ENCODE data around the gene CLASP1.
"Not testable (repeated sequence)": the region's sequence is repeated elsewhere in the genome, so short reads cannot be mapped to it uniquely, and the experiment has no call there.

Gene CLASP1

DNA sequence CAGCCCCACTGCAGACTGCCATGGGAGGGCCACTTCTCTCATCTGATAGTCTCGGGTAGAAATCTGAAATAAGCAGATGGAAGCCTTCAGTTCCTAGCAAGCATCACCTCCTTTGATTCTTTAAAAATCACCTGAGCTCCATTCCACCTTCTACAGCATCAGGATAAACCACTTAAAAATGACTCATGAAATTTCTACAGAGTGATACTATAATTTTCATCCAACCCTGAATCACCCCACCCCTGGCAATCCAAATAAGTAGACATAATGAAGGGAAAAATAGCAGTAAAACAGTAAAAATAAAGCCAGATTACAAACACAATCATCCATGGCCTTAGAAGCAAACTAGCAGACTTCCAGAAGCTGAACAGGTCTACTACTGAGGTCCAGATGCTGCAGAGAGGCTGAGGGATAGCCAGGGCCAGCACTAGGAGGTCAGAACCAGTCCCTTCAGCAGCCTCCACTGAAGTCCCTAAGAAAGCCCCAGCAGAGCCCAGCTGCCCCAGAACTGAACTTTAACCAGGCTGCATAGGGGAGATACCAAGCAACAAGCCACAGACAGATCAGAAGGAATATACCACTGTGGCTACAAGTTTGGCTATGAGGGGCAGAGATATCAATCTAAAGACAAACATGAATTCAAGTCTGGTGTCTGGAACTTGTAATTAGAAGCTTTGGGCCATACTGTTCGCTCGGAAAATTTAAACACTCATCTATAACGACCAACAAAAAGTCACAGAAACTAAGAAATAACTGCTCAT is 173.3 kb downstream of the CLASP1 start:
- DNase-seq (ENCODE audit: low read depth in 2 of 2) = no peak

DNA sequence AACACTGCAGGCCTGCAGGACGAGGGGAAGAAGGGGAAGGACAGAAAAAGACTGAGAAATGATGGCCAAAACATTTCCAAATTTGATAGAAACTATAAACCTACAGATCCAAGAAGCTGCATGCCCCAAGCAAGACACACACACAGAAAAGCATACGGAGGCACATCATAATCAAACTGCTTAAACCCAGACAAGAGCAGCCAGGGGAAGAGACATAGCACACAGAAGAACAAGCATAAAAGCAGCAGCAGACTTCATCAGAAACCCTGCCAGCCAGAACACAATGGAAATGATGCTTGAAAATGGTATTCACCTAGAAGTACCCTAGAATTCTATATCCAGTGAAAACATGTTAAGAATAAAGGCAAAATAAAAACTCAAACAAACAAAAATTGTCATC is 175.8 kb downstream of the CLASP1 start:
- DNase-seq (ENCODE audit: low read depth in 2 of 2) = no peak

DNA sequence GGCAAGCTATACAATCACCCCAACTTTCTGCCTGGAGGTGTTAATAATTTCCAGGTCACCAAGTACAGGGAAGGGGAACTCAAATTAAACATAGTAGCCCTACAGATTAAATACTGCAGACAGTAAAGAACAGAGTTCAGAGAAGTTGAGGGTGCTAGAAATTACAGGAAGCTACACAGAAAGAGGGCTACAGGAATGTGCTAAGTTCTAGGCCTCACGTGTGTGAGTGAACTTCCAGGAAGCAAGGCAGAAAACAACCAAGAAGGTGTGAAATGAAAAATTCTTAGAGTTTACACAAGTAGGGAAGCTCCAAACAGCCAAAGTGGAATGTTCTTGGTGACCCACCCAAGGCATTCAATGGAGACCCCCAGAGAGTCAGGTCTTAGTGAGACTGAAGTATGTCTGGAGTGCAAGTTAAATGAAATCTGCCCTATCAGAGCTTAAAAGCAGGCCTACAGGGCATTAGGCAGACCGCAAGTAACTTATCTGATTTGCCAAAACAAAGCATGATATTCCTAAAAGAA is 176.7 kb downstream of the CLASP1 start:
- DNase-seq (ENCODE audit: low read depth in 2 of 2) = no peak

DNA sequence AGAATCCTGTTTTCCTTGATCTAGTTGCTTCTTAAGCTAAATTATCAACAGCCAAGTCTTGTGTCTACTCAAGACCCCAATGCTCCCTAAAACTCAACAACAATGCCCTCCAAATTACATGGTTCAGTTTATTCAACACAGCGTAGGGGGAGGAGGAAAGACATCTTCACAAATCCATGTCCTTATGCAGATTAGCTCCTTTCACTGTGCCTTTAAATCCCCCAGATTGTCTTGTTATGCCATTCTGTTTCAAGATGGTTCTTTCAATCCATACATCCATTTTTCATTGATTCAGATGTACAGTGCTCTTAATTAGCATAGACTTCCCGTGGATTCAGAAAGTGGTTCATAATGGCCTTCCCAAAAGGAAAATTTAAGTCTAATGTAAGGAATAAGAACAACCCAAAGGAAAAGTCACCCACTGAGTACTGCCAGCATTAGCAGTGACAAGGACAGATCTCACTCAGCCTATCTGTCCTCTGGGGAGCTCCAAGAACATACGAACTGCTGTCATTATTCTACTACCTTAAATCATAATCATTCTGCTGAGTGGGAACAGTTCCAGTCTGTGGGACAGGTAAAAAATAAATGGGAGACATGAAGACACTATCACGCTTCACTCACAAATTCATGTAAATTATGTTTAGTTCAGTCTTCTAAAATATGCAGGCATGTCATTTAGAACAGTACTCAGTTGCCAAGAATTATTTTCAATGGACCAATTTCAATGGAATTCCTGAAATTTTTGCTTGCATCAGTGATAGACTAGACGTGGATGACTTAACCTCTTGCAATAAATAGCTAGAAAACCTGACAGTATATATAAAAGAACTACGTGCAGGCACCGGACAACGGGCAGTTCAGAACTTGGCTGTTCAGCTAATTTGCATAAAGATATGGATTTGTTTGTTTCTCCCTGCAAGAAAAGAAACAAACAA is 177.5 kb downstream of the CLASP1 start:
- no peak for DNase-seq (ENCODE audit: low read depth in 2 of 2)

DNA sequence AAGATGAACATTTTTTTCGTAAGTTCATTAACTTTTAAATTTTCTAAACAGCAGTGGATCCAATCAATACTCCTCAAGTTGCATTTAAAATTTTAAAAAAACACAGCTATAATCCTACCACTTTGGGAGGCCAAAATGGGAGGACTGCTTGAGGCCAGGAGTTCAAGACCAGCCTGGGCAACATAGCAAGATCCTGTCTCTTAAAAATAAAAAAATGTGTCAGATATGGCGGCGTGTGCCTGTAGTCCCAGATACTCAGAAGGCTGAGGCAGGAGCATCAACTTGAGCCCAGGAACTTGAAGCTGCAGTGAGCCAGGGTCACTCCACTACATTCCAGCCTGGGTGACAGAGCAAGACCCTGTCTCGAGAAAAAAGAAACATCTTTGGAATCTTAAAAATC is 178.3 kb downstream of the CLASP1 start:
- no peak for DNase-seq (ENCODE audit: low read depth in 2 of 2)

DNA sequence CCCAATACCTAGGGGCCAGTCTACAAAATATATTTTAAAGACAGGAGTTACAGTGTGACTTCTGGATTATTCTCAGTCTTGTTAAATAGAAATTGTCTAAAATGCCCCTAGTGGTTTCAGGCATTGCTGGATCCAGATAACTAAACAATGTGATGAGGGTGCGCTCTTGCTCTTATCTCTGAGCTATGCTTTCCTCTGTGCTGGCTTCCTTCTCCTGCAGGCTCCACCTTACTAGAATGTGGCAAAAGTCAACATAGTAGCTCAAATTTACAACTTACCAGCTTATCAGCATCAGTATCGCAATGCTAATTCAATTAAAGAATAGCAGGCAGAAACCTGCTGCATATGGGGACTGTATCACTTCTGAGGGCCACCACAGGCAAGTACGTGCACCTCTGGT is 179.9 kb downstream of the CLASP1 start:
- DNase-seq (ENCODE audit: low read depth in 2 of 2) = no peak

DNA sequence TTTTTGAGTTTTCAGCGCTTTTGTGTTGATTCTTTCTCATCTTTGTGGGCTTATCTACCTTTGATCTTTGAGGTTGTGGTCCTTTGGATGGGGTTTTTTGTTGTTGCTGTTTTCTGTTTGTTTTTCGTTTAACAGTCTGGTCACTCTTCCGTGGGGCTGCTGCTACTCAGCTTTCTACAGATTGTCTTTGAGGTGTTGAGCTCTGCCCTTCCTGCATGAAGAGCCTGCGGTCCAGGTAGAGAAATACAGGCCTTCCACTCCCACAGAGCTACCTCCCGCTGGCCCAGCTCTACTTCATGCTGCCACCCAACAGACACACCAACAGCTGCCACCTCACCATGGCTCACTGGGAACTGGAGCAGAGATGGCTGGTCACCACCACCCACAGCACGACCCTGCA is 180.3 kb downstream of the CLASP1 start:
- DNase-seq (ENCODE audit: low read depth in 2 of 2) = no peak

DNA sequence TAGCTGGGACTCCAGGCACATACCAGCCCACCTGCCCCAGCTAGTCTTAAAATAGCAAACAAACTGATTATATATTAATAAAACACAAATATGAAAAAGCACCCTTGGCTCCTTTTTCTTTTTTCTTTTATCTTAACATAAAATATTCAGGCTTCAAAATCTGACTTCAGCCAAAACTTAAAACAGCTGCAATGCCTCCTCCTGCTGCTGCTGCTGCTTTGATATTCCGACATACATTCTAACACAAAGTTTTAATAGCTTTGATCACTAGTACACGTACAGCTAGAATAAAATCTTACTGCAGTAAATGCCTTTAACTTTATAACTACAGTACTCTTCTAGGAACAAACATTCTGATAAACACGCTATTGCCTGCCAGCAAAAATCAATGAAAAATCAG is 190.0 kb downstream of the CLASP1 start:
- no peak for DNase-seq (ENCODE audit: low read depth in 2 of 2)

DNA sequence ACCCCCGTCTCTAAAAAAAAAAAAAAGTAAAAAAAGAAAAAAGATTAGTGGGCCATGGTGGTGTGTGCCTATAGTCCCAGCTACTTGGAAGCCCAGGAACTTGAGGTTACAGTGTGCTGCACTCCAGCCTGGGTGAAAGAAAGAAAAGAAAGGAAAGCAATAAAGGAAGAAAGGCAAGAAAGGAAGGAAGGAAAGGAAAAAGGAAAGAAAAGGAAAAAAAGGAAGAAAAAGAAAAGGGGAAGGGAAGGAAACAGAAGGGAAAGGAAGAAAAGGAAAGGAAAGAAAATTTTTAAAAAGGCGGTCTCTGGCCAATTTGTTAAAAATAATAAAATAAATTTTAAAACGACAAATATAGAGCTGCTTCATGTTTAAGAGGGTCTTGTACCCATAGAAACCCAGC is 192.9 kb downstream of the CLASP1 start:
- DNase-seq (ENCODE audit: low read depth in 2 of 2) = no peak

DNA sequence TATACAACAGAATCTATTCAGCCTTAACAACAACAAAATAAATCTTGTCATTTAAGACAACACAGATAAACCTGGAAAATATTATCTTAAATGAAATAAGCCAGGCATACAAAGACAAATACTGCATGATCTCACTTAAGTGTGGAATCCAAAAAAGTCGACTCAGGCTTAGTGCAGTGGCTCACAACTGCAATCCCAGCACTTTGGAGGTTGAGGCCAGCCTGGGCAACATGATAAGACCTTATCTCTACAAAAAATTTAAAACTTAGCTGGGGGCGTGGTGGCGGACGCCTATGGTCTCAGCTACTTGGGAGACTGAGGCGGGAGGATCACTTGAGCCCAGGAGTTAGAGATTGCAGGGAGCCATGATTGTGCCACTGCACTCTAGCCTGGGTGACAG is 193.8 kb downstream of the CLASP1 start:
- no peak for DNase-seq (ENCODE audit: low read depth in 2 of 2)

DNA sequence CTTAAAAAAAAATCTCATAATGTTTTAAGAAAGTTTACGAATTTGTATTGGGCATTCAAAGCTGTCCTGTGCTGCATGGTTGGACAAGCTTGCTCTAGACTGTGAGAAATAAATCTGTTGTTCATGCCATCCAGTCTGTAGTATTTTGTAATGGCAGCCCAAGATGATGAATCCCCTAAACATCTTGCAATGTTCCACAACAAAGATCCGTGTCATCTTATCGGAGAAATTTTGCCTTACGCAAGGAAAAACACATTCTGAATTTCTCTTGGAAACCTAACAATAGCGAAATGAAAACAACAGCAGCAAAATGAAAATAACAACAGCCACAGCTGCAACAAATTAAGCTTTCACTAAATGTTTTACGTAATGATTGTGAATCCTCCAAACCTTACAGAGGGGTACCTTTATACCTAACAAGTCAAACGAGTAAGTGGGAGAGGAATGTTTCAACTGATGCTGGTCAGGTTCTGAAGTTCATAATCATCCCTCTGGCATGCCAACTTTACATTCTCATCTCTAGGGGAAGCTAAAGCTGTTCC is 194.6 kb downstream of the CLASP1 start:
- DNase-seq (ENCODE audit: low read depth in 2 of 2) = no peak

DNA sequence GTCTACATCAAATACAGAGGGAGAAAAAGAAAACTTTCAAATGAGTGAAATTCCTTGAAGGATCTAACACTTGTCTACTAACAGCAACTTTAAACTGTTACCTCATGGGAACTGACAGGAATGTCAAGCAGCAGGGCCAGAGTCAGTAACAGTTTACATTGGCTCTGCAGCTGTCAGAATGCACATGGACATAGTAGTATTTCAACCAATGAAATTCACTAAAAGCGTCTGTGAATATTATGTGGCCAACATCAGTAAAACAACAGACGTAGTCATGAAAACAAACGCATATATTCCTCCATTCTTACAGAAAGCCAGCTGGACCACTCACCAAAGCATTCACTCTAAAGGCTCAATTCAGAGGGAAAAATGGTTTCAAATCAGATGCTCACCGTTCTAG is 197.9 kb downstream of the CLASP1 start:
- DNase-seq (ENCODE audit: low read depth in 2 of 2) = no peak

DNA sequence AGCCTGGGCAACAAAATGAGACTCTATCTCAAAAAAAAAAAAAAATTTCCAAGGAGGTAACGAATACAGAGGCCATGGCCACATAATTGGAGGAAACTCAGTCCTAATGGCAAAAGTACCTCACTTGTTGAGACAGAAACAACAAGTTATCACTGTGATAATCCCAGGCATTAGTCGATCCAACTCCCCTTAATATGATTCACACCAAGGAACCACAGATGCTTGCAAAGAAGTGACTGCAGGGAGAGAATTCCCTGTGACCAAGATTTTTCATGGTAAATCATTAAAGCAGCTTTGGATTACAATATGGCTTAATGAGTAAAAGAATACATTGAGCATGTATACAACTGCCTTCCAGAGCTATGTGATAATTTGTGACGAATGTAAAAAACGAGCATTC is 199.0 kb downstream of the CLASP1 start:
- no peak for DNase-seq (ENCODE audit: low read depth in 2 of 2)

DNA sequence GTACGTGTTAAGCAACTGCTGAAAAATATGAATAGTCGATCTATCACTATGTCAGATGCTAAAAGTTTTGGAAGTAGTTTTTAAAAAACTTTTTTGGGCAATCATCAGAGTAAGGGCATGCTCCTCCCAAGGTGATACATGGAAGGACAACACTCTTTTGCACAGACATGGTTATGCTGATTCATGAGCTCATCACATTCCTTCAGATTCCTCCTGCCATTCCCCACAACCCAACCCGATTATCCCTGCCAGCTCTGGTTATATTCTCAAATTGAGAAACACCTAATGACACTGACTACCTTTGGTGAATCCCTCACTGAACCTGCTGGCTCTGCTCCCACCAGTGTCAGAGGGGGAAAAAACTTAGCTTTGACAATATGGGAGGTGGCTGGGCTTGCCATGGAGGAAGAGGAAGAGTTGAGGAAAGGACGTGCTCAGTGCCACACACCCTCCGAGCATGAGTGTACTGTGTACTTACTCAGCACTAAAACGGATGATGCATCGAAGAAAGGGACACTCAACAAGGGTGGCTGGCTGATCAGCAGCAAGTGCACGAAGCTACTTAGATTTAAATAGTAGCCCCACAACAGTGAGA is 202.5 kb downstream of the CLASP1 start:
- DNase-seq (ENCODE audit: low read depth in 2 of 2) = no peak

DNA sequence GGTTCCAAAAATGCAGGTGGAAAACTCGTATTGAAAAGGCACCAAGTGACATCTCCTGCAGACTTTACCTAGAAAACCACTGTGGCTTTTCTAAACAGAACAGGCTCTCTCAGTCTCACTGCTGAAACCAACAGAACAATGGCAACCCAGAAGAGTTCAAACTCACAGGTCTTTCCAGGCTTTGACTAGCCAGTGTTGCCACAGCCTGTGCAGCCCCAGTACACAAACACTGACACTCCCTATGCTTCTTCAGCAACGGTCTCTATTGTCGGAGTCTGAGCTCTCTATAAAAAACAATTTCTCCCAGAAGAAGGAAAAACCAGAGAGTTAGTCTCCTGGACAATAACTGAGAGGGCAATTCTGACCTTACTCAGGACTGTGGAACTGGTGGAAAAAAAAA is 206.4 kb downstream of the CLASP1 start:
- DNase-seq (ENCODE audit: low read depth in 2 of 2) = no peak

DNA sequence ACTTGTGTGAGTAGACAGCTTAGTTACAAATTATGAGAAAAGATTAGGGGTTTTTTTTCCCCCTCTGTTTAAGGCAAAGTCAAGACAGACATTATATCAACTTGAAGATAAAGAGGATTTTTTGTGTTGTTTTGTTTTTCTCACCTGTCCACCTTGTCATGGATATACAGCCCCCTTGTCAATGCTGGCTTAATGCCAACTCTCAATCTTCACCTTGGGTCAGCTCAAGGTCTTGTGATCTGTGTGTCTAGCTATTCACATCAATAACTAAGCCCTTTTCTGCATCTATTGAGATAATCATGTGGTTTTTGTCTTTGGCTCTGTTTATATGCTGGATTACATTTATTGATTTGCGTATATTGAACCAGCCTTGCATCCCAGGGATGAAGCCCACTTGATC is 211.0 kb downstream of the CLASP1 start:
- DNase-seq (ENCODE audit: low read depth in 2 of 2) = not testable (repeated sequence)

DNA sequence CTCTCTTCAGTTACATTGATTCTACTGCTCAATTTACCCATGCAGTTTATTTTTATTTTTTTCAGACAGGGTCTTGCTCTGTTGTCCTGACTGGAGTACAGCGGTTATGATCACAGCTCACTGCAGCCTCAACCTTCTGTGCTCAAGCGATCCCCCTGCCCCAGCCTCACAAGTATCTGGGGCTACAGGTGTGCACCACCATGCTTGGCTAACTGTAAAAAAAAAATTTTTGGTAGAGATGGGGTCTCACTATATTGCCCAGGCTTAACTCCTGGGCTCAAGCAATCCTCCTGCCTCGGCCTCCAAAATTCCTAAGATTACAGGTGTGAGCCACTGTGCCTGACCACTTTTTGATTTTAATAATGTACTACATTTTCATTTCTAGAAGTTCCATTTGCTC is 212.3 kb downstream of the CLASP1 start:
- no peak for DNase-seq (ENCODE audit: low read depth in 2 of 2)

DNA sequence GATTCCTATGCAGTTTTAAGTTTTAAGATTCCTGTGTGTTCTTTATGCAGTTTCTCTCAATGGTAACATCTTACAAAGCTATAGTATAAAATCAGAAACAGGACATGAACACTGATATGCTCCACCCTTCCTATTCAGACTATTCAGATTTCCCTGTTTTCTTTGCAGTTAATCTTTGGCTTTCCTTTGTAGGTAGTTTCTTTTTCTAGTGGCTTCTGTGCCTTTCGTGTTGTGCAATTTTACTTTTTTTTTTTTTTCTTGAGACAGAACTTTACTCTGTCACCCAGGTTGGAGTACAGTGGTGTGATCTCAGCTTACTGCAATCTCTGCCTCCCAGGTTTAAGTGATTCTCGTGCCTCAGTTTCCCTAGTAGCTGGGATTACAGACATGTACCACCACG is 213.5 kb downstream of the CLASP1 start:
- no peak for DNase-seq (ENCODE audit: low read depth in 2 of 2)

DNA sequence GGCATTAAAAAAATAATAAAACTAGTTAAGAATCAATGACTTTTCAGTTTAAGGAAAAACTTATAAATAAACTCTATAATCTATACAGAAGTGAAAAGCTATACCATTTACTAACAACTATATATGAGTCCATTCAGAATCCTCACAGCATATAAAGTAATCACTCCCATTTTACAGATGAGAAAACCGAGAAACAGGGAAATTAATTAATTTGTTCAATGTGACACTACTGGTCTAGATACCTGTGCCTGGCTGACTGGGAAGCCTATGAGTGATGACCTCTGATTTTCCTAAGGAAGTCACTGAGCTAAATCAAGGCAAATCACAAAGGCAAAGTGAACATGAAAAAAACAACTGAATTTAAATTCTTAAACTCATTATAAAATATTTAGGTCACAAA is 218.0 kb downstream of the CLASP1 start:
- no peak for DNase-seq (ENCODE audit: low read depth in 2 of 2)

DNA sequence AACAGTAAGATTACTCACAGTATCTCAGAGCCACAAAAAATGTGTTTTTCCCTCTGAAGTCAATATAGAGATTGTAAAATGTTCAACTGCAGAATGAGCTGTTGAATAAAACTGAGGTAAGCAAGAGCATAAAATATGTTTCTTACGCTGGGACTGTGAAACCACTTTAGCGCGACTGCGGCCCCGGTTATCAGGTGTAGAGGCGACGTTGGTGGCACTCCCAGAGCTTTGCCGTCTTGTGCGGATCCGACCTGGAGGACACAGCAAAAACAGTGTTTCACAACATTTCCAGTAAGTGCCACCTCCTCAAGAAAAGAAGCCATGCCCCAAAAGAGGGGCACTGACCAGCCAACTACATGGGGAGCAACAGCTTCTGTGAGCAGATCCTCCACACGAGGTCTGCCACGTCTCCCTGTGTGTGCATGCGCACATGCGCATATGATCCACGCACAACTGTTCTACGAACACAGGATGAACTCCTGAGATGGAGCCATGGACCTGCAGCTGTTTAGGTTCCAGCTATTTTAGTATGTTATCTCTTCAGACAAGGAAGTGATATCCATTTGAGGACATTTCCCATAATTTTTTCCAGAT is 219.2 kb downstream of the CLASP1 start:
- DNase-seq (ENCODE audit: low read depth in 2 of 2) = no peak

DNA sequence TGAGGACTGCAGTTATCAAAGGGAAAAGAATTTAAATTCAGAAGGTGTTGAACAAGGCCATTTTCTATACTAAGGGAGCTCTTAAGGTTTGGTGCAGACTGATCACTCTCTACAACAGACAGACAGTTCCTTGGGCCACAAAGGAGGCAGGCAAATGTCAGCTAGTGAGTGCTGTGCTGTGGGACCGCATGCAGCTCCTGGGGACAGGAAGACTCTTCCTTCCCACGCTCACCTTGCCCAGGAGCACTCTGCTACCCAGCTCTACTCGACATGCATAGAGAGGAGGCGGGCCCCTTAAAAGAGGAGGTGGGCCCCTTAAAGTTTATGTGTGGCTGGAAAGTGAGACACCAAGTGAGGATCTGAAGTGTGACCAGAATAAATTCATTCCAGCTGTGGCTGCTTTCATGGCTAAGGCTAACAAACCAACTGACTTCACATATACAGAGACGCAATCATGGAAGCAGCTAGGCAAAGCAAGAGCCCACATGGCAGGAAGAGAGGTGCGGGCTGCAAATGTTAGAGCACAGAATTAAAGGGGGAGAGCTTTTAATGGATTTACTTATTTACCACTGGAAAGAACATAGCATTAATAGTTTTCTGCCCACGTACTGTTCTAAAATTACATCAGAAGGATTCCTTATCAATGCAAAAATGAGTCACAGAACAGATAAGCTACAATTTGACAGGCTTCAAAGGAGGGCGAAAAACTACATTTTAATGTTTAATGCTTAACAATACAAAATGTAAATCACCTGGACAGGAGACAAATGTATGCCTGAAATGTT is 220.0 kb downstream of the CLASP1 start:
- DNase-seq (ENCODE audit: low read depth in 2 of 2) = no peak

Measured in stimulated activated CD4-positive, alpha-beta T cell treated with anti-CD3 and anti-CD28 coated beads, Interleukin-1b, Interleukin-23, amount 100 ng/mL, for 4 hours (primary cell).